Nucleus accumbens (tissue), 56 donors: Measurements from ENCODE around the gene RIOK3.
"Not testable (repeated sequence)": the region's sequence is repeated elsewhere in the genome, so short reads cannot be mapped to it uniquely, and the experiment has no call there.

Experiments
- DNase-seq, 56 donors: peaks; one replicate each; lab custom pipeline; 2025; lab: John Stamatoyannopoulos, UW

The RIOK3 gene

GRCh38 chr18:23495723-23496440, 42.8 kb downstream of the RIOK3 start:
- DNase-seq: no peak

- no peak for DNase-seq
These were observed 45.0 kb downstream of the RIOK3 start for GRCh38 chr18:23498117-23498516.

GRCh38 chr18:23498877-23499276, 45.8 kb downstream of the RIOK3 start:
- DNase-seq: peak in 49 of 56 donors; percentile 4 to 87 (median 39)

- DNase-seq: no peak
These were observed 46.2 kb downstream of the RIOK3 start for GRCh38 chr18:23499291-23499781.

GRCh38 chr18:23501626-23502025, 48.5 kb downstream of the RIOK3 start:
- DNase-seq: no peak

GRCh38 chr18:23502516-23503037, 49.5 kb downstream of the RIOK3 start:
- DNase-seq: no peak

GRCh38 chr18:23503038-23503962, 50.2 kb downstream of the RIOK3 start, which contains the start of gene RMC1:
TSS of gene RMC1 (plus strand) at chr18:23503511. CDS start at chr18:23503619, 108 bp downstream.
- peak; percentile 39 to 98 (median 92) for DNase-seq

- DNase-seq: no peak
These were observed 50.9 kb downstream of the RIOK3 start for GRCh38 chr18:23503963-23504344.

GRCh38 chr18:23504720-23505119, 51.6 kb downstream of the RIOK3 start:
- no peak for DNase-seq

GRCh38 chr18:23506393-23506792, 53.3 kb downstream of the RIOK3 start:
- no peak for DNase-seq

GRCh38 chr18:23510923-23511322, 57.8 kb downstream of the RIOK3 start:
- not testable (repeated sequence) for DNase-seq

GRCh38 chr18:23512216-23512615, 59.1 kb downstream of the RIOK3 start:
- not testable (repeated sequence) for DNase-seq

- DNase-seq: no peak
These were observed 59.6 kb downstream of the RIOK3 start for GRCh38 chr18:23512641-23513040.

- DNase-seq: peak in 55 of 56 donors; percentile 6 to 90 (median 64)
These were observed 62.9 kb downstream of the RIOK3 start for GRCh38 chr18:23515911-23516546.

- DNase-seq: no peak
These were observed 66.6 kb downstream of the RIOK3 start for GRCh38 chr18:23519734-23520133.

- DNase-seq: no peak
These were observed 68.2 kb downstream of the RIOK3 start for GRCh38 chr18:23521271-23521670.

- peak in 2 of 56 donors; percentile 11 to 25 for DNase-seq
These were observed 68.8 kb downstream of the RIOK3 start for GRCh38 chr18:23521907-23522306.

- DNase-seq: no peak
These were observed 70.5 kb downstream of the RIOK3 start for GRCh38 chr18:23523429-23524212.

GRCh38 chr18:23524213-23524707, 71.2 kb downstream of the RIOK3 start:
- DNase-seq: no peak
